GM04504 (cell line): ENCODE results near the gene MIB1.
"Not testable (repeated sequence)": the region's sequence is repeated elsewhere in the genome, so short reads cannot be mapped to it uniquely, and the experiment has no call there.

Experiments
- DNase-seq: peaks from one replicate; pipeline ENCODE4 v3.0.0-alpha.2; 2012; ENCODE audit warnings: low read depth

MIB1 gene

DNA sequence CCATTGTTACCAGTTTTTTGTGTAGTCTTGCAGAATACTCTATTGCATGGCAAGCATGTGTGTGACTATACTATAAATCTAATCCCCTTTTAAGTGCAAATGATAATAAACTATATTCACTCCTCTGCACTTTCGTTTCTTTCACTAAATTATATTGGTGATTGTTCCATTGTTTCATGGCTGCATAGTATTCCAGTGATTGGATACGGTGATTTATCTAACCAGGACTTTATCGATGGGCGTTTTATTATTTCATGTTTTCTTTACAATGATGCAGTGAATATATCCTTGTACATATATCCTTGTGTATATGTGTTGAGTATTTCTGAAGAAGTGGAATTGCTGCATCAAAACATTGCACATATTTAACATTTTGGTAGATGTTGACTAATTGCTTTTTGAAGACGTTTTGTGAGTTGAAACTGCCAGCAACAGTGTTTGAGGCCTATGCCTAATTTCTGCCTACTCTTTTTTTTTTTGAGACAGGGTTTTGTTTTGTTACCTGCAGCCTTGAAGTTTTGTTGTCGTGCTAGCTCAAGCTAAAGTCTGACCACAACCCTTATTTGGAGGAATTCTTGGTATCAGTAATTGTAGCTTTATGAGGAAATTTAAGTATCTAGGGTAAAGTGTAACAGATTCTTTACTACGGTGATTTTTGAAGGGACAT, 2.7 kb downstream of the MIB1 start:
- DNase-seq: no peak

DNA sequence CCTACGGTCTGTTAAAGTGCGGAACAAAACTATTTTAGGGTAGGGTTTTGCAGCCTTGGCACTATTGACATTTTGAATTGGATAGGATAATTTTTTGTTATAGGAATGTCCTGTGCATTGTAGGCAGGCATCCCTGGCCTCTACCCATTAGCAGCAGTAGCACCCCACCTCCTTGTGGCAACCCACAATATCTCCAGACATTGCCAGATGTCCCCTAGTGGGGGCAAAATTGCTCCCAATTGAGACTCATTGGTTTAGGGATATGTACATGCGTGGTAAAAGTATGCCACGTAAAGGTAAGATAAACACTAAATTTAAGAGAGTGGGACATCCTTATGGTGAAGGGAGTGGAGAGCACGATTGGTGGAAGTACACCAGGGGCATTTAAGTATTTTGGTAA, 4.6 kb downstream of the MIB1 start:
- DNase-seq: no peak

DNA sequence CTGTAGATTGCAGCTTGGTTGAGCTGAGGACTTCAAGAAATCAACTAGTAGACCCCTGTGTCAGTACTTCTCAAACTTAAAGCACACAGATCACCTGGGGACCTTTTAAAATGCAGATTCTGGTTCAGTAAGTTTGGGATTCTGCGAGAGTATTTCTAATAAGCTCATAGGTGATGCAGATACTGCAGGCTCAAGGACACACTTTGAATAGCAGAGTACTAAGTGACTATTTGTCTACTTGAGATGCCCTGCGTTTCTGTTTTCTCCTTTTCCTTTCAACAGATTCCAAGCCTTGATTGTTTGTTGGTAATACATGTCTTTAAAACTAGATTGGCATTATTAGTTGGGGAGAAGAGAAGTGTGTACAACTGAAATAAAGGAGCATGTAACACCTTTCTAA, 6.7 kb downstream of the MIB1 start:
- no peak for DNase-seq

DNA sequence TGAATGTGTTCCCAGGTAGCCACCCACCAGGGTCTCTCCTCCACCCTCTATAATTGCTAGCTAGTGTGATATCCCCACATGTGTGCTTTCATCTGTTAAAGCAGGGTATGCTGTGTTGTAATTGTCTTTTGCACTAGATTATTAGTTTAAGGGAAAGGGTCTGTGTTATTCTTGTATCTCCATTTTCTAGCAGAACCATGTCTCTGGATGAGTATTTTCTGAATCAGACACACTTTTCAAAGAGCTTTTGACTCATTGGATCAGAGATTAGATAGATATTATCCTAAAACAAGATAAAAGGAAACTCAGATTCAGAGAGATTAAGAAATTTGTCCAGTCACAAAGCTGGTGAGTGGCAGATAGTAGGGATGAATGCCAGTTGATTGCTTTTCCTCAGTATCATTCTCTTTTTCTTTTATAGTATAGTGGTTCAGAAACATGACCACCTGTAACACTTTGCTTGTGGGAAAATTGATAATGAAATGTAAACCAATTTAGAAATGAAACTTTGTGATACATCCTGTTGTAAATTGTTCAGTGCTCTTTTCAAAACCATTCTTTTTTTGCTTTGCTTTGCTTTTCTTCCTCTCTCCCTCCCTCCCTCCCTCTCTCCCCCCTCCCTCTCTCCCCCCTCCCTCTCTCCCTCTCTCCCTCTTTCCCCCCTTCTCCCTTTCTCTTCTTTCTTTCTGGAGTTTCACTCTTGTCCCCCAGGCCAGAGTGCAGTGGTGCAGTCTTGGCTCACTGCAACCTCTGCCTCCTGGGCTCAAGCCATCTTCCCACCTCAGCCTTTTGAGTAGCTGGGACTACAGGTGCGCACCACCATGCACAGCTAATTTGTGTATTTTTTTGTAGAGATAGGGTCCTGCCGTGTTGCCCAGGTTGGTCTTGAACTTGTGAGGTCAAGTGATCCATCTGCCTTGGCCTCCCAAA, 7.4 kb downstream of the MIB1 start:
- DNase-seq: no peak

DNA sequence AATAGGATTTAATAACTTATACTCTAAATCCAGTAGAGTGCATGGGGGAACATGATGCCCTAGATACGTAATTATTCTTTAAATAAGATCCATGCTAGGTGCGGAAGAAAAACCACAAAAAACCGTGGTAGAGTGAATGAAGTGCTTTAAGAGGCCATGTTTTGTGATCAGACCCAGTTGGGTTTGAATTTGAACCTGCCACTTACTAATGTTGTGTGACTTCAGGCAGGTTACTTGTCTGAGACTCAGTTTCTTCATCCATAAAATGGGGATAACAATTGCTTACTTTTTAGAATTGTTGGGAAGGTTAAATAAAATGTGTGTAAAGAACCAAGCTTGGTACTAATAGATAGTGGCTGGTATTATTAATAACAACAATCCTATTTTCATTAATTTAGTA, 17.2 kb downstream of the MIB1 start:
- no peak for DNase-seq

DNA sequence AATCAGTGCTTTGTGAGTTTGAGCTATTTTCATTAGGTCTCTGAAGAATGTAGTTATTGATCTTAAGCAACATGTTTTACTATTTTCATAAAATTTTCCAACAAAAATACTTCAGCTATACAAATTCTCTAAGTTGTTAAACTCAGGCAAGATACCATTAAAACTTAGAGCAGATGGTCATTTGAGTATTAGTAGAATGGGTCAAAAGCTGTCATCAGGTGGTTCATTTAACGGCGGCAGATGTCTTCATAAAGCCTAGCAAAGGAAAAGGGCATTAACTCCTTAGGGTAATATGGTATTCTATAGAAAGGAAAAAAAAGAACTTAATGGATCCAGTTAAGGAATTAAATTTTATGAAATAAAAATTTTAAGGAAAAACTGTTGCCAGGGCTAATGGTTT, 19.2 kb downstream of the MIB1 start:
- no peak for DNase-seq

DNA sequence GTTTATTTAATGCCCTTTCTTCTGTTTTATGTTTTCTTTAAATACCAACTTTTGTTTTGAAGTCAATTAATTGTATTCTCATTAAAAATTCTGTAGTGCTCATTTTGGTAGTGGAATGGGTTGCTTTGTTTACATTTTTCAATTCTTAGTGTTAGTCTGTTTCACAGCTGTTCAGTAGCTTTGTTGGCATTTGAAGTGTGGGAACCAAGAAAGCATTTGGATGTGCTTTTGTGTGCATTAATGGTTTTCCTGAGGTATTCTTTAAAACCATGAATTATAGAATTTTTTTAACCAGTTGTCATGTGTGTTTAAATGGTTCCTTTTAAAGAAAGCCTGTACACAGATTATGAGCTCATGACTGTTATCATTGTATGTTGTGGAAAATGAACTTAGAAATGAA, 19.7 kb downstream of the MIB1 start:
- no peak for DNase-seq

DNA sequence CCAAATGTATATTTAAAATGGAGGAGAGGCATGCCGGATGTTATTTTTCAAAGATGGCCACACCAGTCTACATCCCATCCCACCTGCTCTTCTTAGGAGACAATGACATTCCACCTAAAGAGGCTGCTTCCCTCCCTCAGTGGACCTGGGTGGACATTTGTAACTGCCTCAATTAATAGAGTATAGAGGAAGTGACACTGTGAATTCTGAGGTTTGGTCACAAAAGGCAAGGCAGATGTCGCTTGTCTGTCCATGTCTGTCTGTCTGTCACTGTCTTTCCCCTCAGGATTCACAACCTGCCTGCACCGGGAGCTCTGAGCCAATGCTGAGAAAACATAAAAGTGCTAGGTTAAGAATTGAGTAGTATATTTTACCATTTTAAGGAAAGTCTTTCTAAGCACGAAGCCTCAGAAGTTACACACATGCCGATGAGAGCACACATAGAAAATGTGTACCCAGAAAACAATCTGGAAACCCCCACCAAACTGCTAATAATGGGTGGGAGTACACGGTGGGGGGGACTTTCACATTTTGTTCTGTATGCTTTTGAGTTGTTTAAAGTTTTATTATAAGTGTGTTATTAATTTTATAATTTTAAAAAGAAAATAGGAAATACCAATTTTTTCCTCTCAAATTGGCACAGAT, 21.0 kb downstream of the MIB1 start:
- DNase-seq: no peak

DNA sequence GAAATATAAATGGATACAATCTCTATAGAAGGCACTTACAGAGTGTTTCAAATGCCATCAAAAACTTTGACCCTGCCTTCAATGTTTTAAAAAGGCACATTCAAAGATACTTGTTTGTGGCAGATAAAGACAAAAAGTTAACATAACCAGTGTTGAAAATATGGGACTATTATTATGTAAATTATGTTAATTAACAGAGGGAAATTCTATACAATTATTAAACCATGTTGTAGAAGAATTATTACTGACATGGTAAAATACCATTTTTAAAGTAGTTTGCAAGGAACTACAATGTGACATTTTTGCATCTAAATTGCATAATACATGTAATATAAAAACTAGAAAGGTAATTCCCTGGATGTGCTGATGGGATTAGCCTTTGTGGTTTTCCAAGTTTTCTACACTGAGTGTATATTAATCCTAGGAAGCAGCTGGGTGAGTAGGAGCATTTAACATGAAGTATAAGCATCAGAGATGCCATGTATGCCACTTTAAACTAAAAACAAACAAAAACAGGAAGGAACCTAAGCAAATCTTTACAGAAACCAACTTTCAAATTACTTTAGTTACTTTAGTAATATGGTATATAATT, 21.7 kb downstream of the MIB1 start:
- DNase-seq: no peak

DNA sequence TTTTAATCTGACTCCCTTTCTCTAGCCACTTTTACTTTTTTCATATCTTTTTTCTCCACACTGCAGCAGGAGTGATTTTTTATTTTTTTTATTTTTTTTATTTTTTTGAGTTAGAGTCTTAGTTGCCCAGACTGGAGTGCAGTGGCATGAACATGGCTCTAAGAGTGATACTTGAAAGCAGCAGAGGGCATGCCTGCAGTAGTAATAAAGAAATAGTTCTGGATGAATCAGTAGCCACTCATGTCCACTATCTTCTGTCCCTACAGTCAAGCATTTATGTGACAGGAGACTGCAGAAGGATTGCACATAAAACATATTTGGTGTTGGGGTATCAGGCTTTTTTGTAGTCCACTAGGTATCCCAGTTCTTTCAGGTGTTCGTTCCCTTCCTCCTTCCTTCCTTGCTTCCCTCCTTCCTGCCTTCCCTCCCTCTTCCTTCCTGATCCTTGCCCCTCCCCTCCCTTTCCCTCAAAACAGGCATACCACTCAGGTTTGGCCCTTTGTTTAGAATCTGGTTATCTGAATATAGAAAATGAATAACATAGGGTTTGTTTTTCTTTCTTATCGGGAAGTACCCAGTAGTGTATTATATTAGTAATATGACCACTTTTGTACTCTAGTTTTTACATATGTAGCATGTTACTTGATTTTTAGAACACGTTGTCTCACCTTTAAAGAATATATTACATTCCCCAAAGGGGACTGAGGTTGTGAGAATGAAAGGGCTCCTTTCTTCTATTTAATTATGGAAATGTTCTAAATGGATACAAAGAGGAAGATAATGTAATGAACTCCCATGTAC, 23.5 kb downstream of the MIB1 start:
- DNase-seq: no peak

DNA sequence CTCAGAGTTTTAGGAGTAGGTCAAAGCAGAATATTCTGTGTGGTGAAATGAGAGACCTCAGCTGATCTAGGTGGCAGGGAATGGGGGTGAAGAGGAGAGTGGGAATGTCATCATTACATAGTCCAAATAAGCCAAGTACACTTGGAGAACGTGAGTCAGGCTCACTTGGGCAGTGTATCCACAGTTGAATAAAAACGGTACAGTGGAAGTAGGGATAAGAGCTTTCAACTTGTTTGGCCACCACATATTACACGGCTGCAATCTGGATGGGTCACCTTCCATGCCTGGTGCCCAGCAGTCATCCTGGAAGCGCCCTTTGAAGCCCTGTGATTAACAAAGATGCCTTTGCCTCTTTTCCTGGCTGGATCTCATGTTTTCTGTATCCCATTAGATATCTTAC, 28.6 kb downstream of the MIB1 start:
- DNase-seq: peak; percentile 9

DNA sequence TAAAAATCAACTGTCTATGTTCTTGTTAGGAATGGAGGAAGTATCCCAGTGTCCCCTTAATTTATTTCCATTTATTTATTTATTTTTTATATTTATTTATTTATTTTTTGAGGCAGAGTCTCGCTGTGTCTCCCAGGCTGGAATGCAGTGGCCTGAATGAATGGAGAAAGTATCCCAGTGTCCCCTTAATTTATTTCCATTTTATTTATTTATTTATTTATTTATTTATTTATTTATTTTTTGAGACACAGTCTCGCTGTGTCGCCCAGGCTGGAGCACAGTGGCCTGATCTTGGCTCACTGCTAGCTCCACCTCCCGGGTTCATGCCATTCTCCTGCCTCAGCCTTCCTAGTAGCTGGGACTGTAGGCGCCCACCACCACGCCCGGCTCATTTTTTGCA, 34.1 kb downstream of the MIB1 start:
- DNase-seq: no peak

DNA sequence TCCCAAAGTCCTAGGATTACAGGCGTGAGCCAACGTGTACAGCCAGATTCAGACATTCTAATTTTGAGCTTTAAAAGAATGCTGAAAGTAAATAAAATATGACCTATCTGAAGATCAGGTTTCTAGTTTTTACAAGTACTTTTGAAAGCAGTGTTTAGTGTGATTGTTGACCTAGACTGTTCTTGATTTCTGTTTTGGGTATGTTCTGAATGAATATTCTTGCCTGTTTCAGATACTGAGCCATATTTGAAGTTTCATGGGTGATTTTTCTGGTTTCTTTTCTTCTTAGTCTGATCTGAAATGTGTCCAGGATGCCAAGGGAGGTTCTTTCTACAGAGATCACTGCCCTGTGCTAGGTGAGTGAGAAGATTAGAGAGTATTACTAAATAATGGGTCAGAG, 37.2 kb downstream of the MIB1 start:
- no peak for DNase-seq

DNA sequence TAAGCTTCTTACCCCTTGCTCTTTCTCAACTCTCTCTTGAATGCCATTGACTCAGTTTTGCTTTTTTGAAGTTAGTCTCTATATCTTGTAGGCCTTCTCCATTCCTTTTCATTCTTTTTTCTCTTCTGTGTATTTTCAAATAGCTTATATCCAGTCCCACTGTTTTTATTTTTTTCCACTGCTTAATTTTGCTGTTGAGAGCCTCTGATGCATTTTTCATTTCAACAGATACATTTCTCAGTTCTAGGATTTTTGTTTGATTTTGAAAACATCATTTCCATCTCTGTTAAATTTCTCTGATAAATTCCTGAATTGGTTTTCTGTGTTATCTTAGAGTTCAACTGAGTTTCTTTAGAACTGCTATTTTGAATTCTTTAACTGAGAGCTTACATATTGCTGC, 45.9 kb downstream of the MIB1 start:
- no peak for DNase-seq

DNA sequence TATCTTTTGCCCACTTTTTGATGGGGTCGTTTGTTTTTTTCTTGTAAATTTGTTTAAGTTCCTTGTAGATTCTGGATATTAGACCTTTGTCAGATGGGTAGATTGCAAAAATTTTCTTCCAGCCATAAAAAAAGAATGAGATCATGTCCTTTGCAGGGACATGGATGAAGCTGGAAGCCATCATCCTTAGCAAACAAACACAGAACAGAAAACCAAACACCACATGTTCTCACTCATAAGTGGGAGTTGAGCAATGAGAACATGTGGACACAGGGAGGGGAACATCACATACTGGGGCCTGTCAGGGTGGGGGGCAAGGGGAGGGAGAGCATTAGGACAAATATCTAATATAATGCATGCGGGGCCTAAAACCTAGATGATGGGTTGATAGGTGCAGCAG, 55.5 kb downstream of the MIB1 start:
- not testable (repeated sequence) for DNase-seq

DNA sequence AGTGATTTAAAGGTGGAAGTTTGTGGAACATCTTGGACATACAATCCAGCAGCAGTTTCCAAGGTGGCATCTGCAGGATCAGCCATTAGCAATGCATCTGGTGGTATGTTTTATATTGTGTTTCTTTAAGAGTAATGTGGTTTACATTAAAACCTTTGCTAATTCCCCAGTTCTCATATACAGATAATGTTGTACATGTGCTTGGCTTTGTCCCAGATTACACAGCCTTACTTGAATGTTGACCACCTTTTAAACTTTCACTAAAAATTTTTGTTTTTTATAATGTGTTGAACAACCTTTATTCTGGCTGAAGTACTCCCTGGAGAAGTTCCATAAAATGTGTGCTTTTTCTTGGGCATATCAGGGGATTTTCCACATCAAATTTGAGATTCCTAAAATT, 57.5 kb downstream of the MIB1 start:
- no peak for DNase-seq

DNA sequence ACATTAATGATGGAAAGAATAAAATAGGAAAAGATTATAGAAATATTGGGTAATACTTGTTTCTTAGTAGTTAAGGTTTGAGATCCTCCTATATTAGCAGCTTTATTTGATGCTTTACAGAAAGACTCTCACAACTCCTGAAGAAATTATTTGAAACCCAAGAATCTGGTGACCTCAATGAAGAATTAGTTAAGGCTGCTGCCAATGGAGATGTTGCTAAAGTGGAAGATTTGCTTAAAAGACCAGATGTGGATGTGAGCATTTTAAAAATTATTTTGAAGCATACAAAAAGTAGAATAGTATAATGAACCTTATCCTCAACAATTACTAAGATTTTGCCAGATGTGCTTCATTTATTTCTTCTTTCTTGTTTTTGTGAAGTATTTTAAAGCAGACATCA, 59.1 kb downstream of the MIB1 start:
- no peak for DNase-seq

DNA sequence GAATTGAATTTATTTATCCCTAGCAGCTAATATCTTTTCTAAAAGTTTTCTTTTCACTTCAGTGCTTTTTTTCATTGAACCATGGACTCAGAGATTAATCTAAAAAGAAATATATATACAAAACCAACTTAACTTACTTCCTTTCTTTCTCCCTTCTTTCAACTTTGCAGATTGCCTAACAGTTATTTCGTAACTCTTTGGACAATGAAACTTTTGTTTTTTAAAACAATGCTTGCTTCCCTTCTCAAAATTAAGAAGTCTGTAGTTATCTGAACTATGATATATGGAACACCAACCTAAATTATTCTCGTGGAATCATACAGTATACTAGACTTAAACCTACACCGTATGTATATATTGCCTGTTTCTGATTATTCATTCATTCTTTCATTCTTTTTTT, 62.9 kb downstream of the MIB1 start:
- DNase-seq: no peak

DNA sequence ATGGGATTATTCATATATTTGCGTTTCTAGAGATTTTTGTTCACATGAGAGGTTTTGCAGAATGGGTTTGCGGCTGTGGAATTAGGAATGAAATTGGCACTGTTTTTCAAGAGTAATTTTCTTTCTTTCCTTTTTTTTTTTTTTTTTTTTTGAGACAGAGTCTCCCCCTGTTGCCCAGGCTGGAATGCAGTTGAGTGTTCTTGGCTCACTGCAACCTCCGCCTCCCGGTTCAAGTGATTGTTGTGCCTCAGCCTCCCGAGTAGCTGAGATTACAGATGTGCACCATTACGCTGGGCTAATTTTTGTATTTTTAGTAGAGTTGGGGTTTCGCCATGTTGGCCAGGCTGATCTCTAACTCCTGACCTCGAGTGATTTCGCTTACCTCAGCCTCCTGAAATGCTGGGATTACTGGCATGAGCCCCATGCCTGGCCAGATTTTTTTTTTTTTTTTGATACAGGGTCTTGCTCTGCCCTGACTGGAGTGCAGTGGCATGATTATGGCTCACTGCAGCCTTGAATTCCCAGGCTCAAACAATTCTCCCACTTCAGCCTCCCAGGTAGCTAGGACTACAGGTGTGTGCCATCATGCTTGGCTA, 65.3 kb downstream of the MIB1 start:
- no peak for DNase-seq

DNA sequence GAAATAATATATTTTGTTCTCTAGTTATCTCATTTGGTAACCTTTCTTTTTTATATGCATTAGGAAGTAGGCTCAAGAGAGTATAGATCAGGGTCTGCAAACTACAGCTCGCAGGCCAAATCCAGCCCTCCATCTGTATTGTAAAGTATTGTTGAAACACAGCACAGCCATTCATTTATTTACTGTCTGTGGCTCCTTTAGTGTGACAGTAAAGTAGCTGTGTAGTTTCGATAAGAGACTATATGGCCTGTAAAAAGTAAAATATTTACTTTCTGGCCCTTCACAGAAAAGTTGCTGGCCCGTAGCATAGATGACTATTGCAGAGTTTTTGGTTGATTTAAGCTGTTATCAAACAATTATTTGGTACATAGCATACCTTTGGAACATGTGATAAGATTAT, 67.6 kb downstream of the MIB1 start:
- no peak for DNase-seq

DNA sequence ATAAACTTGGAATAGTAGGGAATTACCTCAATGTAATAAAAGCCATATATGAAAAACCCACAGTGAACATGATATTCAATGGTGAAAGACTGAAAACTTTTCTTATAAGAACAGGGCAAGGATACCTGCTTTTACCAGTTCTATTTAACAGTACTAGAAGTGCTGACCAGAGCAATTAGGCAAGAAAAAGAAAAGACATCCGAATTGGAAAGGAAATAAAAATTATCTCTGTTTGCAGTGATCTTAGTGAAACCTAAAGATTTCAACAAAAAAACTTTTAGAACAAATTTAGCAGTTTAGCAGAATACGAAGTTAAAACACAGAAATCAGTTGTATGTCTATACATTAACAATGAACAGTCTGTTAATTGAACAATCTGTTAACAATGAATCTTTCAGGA, 69.1 kb downstream of the MIB1 start:
- no peak for DNase-seq

DNA sequence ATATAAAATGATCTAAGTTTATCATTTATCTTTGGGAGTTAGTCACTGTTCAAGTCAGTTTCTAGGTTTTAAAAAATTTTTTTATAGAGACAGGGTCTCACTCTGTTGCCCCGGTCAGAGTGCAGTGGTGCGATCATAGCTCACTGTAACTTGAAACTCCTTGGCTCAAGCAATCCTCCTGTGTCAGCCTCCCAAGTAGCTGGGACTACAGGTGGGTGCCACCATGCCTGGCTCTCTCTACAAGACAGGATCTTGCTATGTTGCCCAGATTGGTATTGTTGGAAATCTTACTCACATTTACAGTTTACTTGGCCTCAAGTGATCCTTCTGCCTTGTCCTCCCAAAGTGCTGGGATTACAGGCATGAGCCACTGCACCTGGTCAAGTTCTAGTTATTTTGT, 74.5 kb downstream of the MIB1 start:
- DNase-seq: no peak
